ENCODE results near the gene GLDC. TPM values are rescaled to one million over a fixed set of nuclear protein-coding genes. Genes with fewer than 3 reads are reported as not detected.

Gene GLDC
- total and polyA plus RNA-seq, 4 donors: 26.7 to 102 (median 59.3) TPM

DNA sequence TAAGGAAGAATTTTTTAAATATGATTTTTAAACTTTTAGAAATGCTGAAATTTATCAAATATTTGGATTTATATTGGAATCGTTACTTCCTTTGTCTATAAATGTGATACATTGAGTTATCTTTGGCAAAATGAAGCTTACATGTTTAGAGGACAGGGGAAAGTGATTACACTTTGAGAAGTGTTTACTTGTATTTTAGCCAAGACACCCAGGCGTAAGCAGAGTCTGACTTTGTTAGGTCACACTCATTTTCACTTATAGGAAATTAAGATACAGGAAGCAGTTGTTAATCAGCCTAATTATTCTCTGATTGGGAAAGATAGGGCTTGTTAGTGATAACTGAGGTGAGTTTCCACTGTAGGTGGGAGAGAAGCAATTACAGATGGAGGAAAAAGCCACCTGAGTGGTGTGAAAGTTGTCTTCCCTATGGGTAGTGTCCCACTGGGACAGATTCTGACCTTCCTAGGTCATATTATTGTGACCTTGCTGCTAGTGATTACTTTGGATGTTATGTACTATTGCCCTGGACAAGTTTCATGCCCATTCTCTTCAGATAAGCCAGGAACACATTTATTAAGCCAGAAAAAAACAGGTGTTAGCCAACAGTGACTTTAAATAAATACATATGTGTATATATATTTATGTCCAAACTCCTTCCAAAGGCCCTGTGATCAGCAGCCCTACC, 143.9 kb downstream of the GLDC start (continued):
- TF ChIP-seq RAD21 (IDR thresholded peaks at IDR 0.05) (no peak), JUND (IDR thresholded peaks at IDR 0.05) (peak in 1 of 2 donors; percentile 30), HNF4A (conservative IDR thresholded peaks at IDR 0.05) (peak; percentile 72 to 79), YY1 (IDR thresholded peaks at IDR 0.05) (no peak)
- TF ChIP-seq, protein P1, sequence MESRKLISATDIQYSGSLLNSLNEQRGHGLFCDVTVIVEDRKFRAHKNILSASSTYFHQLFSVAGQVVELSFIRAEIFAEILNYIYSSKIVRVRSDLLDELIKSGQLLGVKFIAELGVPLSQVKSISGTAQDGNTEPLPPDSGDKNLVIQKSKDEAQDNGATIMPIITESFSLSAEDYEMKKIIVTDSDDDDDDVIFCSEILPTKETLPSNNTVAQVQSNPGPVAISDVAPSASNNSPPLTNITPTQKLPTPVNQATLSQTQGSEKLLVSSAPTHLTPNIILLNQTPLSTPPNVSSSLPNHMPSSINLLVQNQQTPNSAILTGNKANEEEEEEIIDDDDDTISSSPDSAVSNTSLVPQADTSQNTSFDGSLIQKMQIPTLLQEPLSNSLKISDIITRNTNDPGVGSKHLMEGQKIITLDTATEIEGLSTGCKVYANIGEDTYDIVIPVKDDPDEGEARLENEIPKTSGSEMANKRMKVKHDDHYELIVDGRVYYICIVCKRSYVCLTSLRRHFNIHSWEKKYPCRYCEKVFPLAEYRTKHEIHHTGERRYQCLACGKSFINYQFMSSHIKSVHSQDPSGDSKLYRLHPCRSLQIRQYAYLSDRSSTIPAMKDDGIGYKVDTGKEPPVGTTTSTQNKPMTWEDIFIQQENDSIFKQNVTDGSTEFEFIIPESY (IDR thresholded peaks at IDR 0.05): peak; percentile 29
- TF ChIP-seq, protein P2, sequence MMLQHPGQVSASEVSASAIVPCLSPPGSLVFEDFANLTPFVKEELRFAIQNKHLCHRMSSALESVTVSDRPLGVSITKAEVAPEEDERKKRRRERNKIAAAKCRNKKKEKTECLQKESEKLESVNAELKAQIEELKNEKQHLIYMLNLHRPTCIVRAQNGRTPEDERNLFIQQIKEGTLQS (IDR thresholded peaks at IDR 0.05): no peak

DNA sequence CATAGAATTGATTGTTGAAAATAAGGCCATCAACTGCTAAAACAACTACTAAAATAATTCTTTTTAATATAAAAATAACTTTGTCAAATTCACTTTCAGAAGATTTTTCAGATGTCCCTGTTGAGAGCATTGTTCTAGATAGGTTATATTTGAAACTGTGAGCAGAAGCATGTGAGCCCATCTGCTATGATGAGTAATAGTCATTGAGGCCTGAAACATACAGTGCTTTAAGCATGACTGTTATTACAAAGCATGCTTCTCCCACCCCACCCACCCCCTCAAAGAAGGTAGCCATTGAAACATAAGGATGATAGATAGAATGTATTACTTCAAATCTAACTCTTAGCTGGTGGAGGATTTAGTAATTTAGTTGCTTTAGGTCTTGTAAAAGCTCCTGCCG, 146.5 kb downstream of the GLDC start:
- H3K4me3 ChIP-seq (ENCODE audit: low read depth in 1 of 3, low read length in 3 of 3): no peak overlapping the region
- no peak overlapping the region for H3K9ac ChIP-seq (ENCODE audit: low read depth in 1 of 2, low read length in 2 of 2)
- H3K36me3 ChIP-seq (ENCODE audit: control insufficient read depth in 4 of 4, insufficient read depth in 3 of 4, low read depth in 1 of 4, low read length in 3 of 4): peaks cover 2 to 26% (median 20%) of the 10 kb centered on the region in 4 donors
- peaks cover 0 to 11% (median 4%) of the 10 kb centered on the region in 4 donors for H3K4me1 ChIP-seq (ENCODE audit: control insufficient read depth in 4 of 4, insufficient read depth in 4 of 4, low read length in 3 of 4)
- DNase-seq (ENCODE audit: low spot score): no peak
- no peaks in the 10 kb centered on the region for H3K9me3 ChIP-seq (ENCODE audit: control insufficient read depth in 4 of 4, low read length in 3 of 4)
- WGBS: 98% methylated on average over 1 of the region's 1 CpG
- H3K27ac ChIP-seq (ENCODE audit: low read depth in 1 of 2, low read length in 2 of 2): no peak overlapping the region
- TF ChIP-seq NR2F2 (IDR thresholded peaks at IDR 0.05): no peak
- TF ChIP-seq, protein P2 (IDR thresholded peaks at IDR 0.05): no peak
- TF ChIP-seq, protein P1 (IDR thresholded peaks at IDR 0.05): no peak
- TF ChIP-seq HNF4G (IDR thresholded peaks at IDR 0.05): no peak
- no peak for TF ChIP-seq TAF1 (conservative IDR thresholded peaks at IDR 0.05)
- no peak for TF ChIP-seq FOXA2 (IDR thresholded peaks at IDR 0.05)
- no peak for TF ChIP-seq EGR1 (IDR thresholded peaks at IDR 0.05; ENCODE audit: low read depth in 2 of 2)
- no peak for TF ChIP-seq FOXA1 (IDR thresholded peaks at IDR 0.05)
- TF ChIP-seq, protein P3, sequence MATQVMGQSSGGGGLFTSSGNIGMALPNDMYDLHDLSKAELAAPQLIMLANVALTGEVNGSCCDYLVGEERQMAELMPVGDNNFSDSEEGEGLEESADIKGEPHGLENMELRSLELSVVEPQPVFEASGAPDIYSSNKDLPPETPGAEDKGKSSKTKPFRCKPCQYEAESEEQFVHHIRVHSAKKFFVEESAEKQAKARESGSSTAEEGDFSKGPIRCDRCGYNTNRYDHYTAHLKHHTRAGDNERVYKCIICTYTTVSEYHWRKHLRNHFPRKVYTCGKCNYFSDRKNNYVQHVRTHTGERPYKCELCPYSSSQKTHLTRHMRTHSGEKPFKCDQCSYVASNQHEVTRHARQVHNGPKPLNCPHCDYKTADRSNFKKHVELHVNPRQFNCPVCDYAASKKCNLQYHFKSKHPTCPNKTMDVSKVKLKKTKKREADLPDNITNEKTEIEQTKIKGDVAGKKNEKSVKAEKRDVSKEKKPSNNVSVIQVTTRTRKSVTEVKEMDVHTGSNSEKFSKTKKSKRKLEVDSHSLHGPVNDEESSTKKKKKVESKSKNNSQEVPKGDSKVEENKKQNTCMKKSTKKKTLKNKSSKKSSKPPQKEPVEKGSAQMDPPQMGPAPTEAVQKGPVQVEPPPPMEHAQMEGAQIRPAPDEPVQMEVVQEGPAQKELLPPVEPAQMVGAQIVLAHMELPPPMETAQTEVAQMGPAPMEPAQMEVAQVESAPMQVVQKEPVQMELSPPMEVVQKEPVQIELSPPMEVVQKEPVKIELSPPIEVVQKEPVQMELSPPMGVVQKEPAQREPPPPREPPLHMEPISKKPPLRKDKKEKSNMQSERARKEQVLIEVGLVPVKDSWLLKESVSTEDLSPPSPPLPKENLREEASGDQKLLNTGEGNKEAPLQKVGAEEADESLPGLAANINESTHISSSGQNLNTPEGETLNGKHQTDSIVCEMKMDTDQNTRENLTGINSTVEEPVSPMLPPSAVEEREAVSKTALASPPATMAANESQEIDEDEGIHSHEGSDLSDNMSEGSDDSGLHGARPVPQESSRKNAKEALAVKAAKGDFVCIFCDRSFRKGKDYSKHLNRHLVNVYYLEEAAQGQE (IDR thresholded peaks at IDR 0.05): no peak
- no peak for TF ChIP-seq HNF4A (conservative IDR thresholded peaks at IDR 0.05)
- TF ChIP-seq SP1 (IDR thresholded peaks at IDR 0.05): no peak
- no peak for TF ChIP-seq JUND (IDR thresholded peaks at IDR 0.05)
- TF ChIP-seq, protein P4, sequence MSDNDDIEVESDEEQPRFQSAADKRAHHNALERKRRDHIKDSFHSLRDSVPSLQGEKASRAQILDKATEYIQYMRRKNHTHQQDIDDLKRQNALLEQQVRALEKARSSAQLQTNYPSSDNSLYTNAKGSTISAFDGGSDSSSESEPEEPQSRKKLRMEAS (IDR thresholded peaks at IDR 0.05): no peak
- no peak for TF ChIP-seq RAD21 (IDR thresholded peaks at IDR 0.05)
- TF ChIP-seq YY1 (IDR thresholded peaks at IDR 0.05): no peak
- TF ChIP-seq GABPA (IDR thresholded peaks at IDR 0.05 in 1 of 2, conservative IDR thresholded peaks at IDR 0.05 in 1 of 2): no peak
- TF ChIP-seq RXRA (IDR thresholded peaks at IDR 0.05): no peak
- TF ChIP-seq CTCF (IDR thresholded peaks at IDR 0.05; ENCODE audit: low read depth, low read length, missing input control): no peak
- no peaks in the 10 kb centered on the region for H3K27me3 ChIP-seq (ENCODE audit: control insufficient read depth in 4 of 4, insufficient read depth in 4 of 4, low read length in 3 of 4)

Data from liver (tissue), 9 donors.